RWPE2 (cell line): ENCODE data around the gene NFATC4.

ENCODE experiments used
- ATAC-seq: fragments of 200-7000 bp; cut with Tn5 transposase; 3 replicates; pipeline ENCODE4 v1.9.1; 2021; ENCODE audit warnings: low read depth
- DNase-seq: peaks from one replicate; pipeline ENCODE4 v3.0.0-alpha.2; 2020; ENCODE audit warnings: low spot score
- H3K27ac ChIP-seq: fragments of 450-650 bp; 2 replicates; pipeline ENCODE4 v1.5.1; 2017; ENCODE audit warnings: mild to moderate bottlenecking; ENCODE audit not compliant: poor library complexity, severe bottlenecking
- H3K27me3 ChIP-seq: fragments of 250-450 bp; sonication (Bioruptor Pico); 2 replicates; pipeline ENCODE4 v1.5.1; 2021; ENCODE audit warnings: mild to moderate bottlenecking, moderate library complexity; ENCODE audit not compliant: insufficient read depth, poor library complexity, severe bottlenecking
- H3K36me3 ChIP-seq: fragments of 250-450 bp; sonication (Bioruptor Pico); 2 replicates; pipeline ENCODE4 v1.5.1; 2020; ENCODE audit warnings: low read depth, mild to moderate bottlenecking, moderate library complexity
- H3K4me1 ChIP-seq: fragments of 250-450 bp; sonication (Bioruptor Pico); 2 replicates; pipeline ENCODE4 v1.5.1; 2021; ENCODE audit warnings: mild to moderate bottlenecking, moderate library complexity; ENCODE audit not compliant: insufficient read depth, poor library complexity, severe bottlenecking
- H3K4me3 ChIP-seq: fragments of 250-450 bp; sonication (Bioruptor Pico); 2 replicates; pipeline ENCODE4 v1.5.1; 2021; ENCODE audit warnings: mild to moderate bottlenecking, moderate library complexity; ENCODE audit not compliant: severe bottlenecking
- H3K9me3 ChIP-seq: fragments of 250-450 bp; sonication (Bioruptor Pico); 2 replicates; pipeline ENCODE4 v1.5.1; 2021; ENCODE audit warnings: mild to moderate bottlenecking, moderate library complexity; ENCODE audit not compliant: severe bottlenecking
- TF ChIP-seq, protein P1 (sequence below): fragments of 450-650 bp; IDR thresholded peaks from one replicate; pipeline ENCODE4 v1.5.1; 2017; ENCODE audit warnings: mild to moderate bottlenecking, moderate library complexity; ENCODE audit not compliant: poor library complexity, severe bottlenecking

The NFATC4 gene

DNA sequence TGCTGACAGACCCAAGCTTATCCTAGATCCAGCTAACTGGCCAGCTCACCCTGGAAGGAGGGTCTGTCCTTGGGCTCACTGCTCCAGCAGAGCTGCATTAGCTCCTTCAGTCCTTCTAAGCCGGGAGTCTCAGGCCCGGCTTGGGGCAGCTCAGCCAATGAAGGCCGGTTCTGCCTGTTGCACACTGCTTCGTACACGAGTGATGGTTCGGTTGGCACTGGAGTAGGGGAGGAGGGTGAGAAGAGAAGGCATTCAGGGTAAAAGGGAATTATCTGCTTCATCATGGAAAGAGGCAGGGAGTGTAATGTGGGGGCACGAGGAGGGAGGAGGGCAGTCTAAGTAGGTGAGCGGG, 30.2 kb upstream of the NFATC4 start:
- ATAC-seq (no peak), DNase-seq (no peak)
- TF ChIP-seq, protein P1, sequence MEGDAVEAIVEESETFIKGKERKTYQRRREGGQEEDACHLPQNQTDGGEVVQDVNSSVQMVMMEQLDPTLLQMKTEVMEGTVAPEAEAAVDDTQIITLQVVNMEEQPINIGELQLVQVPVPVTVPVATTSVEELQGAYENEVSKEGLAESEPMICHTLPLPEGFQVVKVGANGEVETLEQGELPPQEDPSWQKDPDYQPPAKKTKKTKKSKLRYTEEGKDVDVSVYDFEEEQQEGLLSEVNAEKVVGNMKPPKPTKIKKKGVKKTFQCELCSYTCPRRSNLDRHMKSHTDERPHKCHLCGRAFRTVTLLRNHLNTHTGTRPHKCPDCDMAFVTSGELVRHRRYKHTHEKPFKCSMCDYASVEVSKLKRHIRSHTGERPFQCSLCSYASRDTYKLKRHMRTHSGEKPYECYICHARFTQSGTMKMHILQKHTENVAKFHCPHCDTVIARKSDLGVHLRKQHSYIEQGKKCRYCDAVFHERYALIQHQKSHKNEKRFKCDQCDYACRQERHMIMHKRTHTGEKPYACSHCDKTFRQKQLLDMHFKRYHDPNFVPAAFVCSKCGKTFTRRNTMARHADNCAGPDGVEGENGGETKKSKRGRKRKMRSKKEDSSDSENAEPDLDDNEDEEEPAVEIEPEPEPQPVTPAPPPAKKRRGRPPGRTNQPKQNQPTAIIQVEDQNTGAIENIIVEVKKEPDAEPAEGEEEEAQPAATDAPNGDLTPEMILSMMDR, result no peak
- Histone ChIP-seq H3K4me1 (peaks cover 3% of the 10 kb centered on the region), H3K4me3 (no peak overlapping the region), H3K36me3 (no peaks in the 10 kb centered on the region), H3K27ac (no peak overlapping the region), H3K27me3 (peaks cover 22% of the 10 kb centered on the region), H3K9me3 (no peaks in the 10 kb centered on the region)

DNA sequence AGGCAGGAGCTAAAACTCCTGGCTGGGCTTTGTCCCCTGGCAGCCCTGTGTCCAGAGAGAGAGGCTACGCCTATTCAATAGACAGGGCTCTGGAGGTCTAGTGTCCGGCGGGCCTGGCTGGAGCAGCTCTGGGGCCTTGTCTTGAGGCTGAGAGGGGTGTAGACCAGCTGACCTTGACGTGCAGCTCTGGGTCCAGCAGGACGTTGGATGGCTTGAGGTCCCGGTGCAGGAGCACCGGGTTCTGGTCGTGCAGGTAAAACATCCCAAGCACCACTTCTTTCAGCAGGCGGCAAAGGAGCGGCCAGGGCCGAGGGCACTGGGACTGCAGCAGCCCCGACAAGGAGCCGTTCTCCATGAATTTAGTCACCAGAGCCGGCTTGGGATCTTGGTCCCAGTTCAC, 29.1 kb upstream of the NFATC4 start:
- TF ChIP-seq, protein P1, result no peak
- DNase-seq (no peak), ATAC-seq (no peak)
- H3K27ac ChIP-seq, result no peak overlapping the region
- peaks cover 13% of the 10 kb centered on the region for H3K27me3 ChIP-seq
- peaks cover 2% of the 10 kb centered on the region for H3K4me1 ChIP-seq
- H3K4me3 ChIP-seq, result no peak overlapping the region
- H3K36me3 ChIP-seq, result no peaks in the 10 kb centered on the region
- H3K9me3 ChIP-seq, result no peaks in the 10 kb centered on the region

- H3K27ac ChIP-seq, result no peak within 1 kb of the TSS
- no peaks in the 10 kb centered on the region for H3K4me1 ChIP-seq
- DNase-seq, result no peak
- no peak within 1 kb of the TSS for H3K4me3 ChIP-seq
- no peaks in the 10 kb centered on the region for H3K36me3 ChIP-seq
- peaks cover 7% of the 10 kb centered on the region for H3K27me3 ChIP-seq
- no peak for ATAC-seq
- TF ChIP-seq, protein P1, result no peak
- no peaks in the 10 kb centered on the region for H3K9me3 ChIP-seq
These were observed 28.5 kb upstream of the NFATC4 start, which contains the start of gene RIPK3 for GRCh38 chr14:24339284-24340151. TSS of gene RIPK3 (minus strand) at chr14:24339991. CDS start at chr14:24339826, 165 bp downstream.

DNA sequence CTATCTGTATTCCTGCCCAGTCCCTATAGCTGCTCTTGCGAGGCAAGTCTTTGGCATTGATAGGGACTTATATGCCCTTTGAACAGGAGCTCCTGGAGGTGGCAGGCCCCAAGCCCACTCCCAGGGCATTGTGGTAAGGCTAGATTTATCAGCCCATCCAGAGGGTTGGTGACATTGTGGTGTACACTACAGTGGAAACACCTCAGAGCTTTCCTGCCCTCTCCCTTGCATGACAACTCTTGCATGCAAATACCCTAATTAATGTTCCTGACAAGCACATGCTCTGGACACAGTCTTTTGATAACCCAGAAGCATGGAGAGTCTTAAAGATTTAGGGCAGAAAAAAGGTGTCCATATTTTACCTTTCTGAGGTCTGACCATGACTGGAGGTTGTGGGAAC, 27.4 kb upstream of the NFATC4 start:
- TF ChIP-seq, protein P1, result no peak
- no peaks in the 10 kb centered on the region for H3K36me3 ChIP-seq
- no peaks in the 10 kb centered on the region for H3K27me3 ChIP-seq
- H3K27ac ChIP-seq, result no peak overlapping the region
- no peak for DNase-seq
- no peak for ATAC-seq
- no peaks in the 10 kb centered on the region for H3K4me1 ChIP-seq
- H3K4me3 ChIP-seq, result no peak overlapping the region
- H3K9me3 ChIP-seq, result no peaks in the 10 kb centered on the region

DNA sequence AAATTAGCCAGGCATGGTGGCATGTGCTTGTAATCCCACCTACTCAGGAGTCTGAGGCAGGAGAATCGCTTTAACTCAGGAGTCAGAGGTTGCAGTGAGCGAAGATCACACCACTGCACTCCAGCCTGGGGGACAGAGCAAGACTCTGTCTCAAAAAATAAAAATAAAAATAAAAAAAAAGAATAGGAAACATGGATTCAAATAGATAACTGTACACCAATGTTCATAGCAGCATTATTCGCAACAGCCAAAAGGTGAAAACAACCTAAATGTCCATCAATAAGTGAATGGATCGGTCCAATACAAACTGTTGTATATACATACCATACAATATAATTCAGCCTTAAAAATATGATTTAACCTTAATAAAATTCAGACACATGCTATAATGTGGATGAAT, 25.1 kb upstream of the NFATC4 start:
- Histone ChIP-seq H3K27me3 (no peaks in the 10 kb centered on the region), H3K9me3 (no peaks in the 10 kb centered on the region), H3K27ac (no peak overlapping the region), H3K36me3 (no peaks in the 10 kb centered on the region), H3K4me3 (no peak overlapping the region), H3K4me1 (no peaks in the 10 kb centered on the region)
- no peak for ATAC-seq
- DNase-seq, result no peak
- TF ChIP-seq, protein P1, result no peak
